ENCODE data around the gene MSANTD3. TPM values are rescaled to one million over a fixed set of nuclear protein-coding genes. Genes with fewer than 3 reads are reported as not detected.
"Not testable (repeated sequence)": the region's sequence is repeated elsewhere in the genome, so short reads cannot be mapped to it uniquely, and the experiment has no call there.

MSANTD3 gene
- total RNA-seq, 1 experiment from 2014 or later = 82.0 TPM

GRCh38 chr9:100428871-100429654 is 2.1 kb downstream of the MSANTD3 start:
- peak; percentile 98 for DNase-seq (ENCODE audit: extremely low read depth, low read depth)

GRCh38 chr9:100430286-100430940 is 3.5 kb downstream of the MSANTD3 start:
- no peak for DNase-seq (ENCODE audit: extremely low read depth, low read depth)

DNA sequence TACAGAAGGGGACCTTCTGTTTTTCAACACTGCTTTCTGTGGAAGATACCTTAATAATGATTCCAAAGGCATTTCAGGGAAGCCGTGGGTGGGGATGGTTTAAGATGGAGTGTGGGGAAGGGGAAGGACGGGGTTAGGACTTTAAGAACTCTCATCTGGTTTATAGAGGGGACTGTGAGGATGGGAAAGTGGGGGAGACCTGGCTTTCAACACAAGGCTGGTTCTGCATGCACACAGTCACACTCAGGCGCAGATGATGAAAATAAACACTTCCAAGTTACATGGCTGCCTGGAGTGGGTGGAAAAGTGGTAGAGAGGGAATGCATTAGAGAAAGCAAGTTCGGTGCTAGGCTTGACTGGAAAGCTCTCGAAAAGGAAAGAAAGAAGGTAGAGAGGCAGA is 4.9 kb downstream of the MSANTD3 start:
- DNase-seq (ENCODE audit: extremely low read depth, low read depth) = no peak

GRCh38 chr9:100432736-100433135 is 5.8 kb downstream of the MSANTD3 start:
- no peak for DNase-seq (ENCODE audit: extremely low read depth, low read depth)

GRCh38 chr9:100436571-100436970 is 9.6 kb downstream of the MSANTD3 start:
- DNase-seq (ENCODE audit: extremely low read depth, low read depth) = no peak

DNA sequence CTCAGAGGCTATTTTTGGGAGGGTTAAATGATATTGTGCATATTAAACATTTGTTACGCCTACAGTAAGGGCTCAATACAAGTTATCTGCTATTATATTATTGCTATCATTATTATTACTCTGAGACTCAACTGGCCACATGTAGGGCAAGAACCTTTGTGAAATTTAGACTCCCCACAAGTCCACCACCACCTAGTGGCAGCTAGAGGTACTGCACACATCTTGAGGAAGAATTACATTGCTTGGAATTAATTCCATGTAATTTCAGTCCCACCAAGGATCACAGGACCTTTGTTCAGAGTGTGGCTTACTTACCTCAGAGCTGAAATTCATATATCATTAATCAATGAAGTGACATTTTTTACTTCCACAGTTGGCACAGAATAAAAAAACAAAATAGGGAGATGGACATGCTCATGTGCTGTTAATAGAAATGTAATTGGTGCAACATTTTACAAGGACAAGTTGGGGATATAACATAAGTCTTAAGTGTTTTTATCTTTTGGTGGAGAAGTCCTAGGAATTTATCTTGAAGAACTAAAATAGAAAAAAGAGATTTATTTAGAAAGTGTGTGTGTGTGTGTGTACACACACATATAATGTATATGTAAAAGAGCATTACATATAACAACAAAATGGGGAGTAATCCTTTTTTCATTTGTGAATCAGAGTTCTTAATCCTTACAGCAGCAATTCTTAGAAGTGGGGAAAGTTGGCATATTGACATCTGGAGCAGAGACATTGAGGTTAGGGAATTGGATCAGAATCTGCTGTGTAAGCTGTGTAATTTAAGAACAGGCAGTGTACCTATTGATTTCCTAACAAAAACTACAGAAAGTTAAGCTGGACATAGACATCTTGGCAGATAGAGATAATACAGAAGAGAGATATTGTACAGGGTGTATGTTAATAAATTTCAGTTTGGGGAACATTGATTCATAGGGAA is 11.2 kb downstream of the MSANTD3 start:
- peak; percentile 80 for DNase-seq (ENCODE audit: extremely low read depth, low read depth)

DNA sequence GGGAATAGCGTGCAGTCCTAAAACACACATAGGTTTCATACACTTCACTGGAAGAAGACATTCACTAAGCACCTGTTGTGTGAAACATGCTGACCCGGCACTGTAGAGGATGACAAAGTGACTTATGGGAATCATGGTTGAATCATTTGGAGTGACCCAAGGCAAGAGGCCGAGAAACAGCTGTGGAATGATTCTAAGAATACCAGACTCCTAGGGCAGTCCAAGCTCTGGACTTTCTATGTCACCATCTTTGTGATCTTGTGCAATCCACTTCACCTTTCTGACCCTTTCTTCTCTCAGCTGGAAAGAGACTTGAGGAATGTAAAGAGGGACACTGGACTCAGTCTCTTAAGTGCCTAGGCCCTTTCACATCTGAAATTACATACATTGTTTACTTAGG is 13.1 kb downstream of the MSANTD3 start:
- no peak for DNase-seq (ENCODE audit: extremely low read depth, low read depth)

DNA sequence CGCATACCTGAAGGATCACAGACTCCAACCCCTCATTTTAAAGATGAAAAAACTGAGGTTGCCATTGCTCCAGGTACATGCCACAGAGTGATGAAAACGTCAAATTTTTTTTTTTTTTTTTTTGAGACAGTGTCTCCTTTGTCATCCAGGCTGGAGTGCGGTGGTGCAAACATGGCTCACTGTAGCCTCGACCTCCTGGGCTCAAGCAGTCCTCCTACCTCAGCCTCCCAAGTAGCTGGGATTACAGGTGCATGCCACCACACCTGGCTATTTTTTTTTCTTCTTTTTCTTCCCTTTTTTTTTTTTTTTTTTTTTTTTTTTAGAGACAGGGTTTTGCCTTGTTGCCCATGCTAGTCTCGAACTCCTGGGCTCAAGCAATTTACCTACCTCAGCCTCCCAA is 13.5 kb downstream of the MSANTD3 start:
- DNase-seq (ENCODE audit: extremely low read depth, low read depth) = not testable (repeated sequence)

GRCh38 chr9:100441911-100442361 is 15.0 kb downstream of the MSANTD3 start:
- DNase-seq (ENCODE audit: extremely low read depth, low read depth) = no peak

- DNase-seq (ENCODE audit: extremely low read depth, low read depth) = no peak
These were observed 17.1 kb downstream of the MSANTD3 start for GRCh38 chr9:100443781-100444768.

- no peak for DNase-seq (ENCODE audit: extremely low read depth, low read depth)
These were observed 18.4 kb downstream of the MSANTD3 start for GRCh38 chr9:100445161-100445902.

DNA sequence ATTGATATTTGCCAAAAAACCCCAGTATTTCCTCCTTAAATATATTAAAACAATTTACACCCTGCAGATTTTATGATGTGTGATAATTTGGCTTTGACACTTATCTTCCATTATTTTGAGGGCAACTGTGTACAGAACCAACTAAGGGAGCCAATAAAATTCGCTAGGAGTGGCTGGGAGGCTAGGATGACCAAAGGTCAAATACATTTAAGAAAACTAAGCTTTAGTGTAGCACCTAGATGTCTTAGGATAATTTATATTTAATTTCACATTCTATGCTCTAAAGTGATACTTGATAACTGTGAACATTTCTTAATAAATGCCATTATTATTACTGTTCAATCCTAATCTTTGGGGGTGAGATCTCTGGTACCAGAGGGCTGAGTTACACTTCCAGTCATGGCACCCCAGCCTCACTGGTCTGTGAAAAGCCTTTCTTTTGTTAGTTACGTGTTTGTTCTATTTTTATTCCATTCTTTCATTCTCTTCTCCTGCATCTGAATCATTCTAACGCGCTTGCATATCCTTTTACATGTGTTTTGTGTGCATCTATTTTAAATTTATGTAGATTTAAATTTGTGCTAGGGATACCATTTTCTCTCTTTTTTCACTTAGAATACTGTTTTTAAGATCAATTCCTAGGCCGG is 19.1 kb downstream of the MSANTD3 start:
- DNase-seq (ENCODE audit: extremely low read depth, low read depth) = no peak

GRCh38 chr9:100447041-100447440 is 20.1 kb downstream of the MSANTD3 start:
- DNase-seq (ENCODE audit: extremely low read depth, low read depth) = no peak

- DNase-seq (ENCODE audit: extremely low read depth, low read depth) = no peak
These were observed 21.3 kb downstream of the MSANTD3 start for GRCh38 chr9:100448266-100448665.

DNA sequence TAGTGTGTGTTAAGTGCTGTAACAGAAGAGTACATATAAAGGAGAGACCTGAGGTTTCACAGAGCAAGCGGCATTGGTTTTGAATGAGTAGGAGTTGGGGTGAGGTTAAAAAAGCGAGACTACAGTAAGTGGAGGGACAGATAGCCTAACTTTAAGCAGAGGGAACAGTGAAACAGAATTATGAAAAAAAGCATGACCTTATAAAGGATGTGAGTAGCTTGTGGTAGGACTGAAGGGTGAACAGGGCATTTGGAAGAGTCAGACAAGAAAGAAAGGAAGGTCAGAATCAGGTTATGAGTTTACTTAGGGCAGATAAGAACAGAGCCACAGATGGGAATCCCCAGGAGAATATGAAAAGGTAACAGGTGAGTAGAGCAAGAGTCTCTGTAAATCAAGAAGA is 22.5 kb downstream of the MSANTD3 start:
- no peak for DNase-seq (ENCODE audit: extremely low read depth, low read depth)

GRCh38 chr9:100452894-100453293 is 26.0 kb downstream of the MSANTD3 start:
- no peak for DNase-seq (ENCODE audit: extremely low read depth, low read depth)

DNA sequence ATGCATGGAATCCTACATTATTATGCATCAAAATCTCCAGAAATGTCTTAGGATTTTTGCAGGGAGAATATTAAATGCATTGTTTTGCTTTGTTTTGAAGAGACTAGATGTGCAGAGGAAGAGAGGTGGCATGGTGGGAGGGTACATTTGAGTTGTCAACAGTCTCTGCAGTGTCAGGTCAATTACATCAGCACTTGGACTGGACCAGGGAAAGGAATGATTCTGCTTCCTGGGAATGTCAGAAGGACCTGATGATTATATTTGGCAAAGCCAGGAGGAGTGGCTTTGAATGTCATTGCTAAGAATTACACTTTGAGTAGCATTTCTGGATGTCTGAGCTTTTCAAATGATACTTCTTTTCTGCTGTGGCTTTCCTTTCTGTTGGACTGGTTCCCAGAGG is 28.5 kb downstream of the MSANTD3 start:
- peak; percentile 55 for DNase-seq (ENCODE audit: extremely low read depth, low read depth)

- no peak for DNase-seq (ENCODE audit: extremely low read depth, low read depth)
These were observed 30.6 kb downstream of the MSANTD3 start for GRCh38 chr9:100457517-100457916.

DNA sequence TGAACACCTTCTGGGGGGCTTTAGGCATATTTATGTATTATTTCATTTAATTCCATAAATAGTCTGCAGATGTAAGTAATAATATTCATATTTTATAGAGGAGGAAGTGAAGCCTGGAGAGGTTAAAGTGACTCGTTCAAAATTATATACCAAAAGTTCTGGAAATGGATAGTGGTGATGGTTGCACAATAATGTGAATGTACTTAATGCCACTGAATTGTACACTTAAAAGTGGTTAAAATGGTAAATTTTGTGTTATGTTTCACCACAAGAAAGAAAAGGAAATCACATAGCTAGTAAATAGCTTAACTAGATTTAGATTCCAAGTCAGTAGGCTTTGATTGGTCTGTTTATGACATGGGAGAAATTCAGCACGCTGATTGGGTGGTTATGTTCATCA is 33.0 kb downstream of the MSANTD3 start:
- no peak for DNase-seq (ENCODE audit: extremely low read depth, low read depth)
